ENCODE data around the gene CCDC77. TPM values are rescaled to one million over a fixed set of nuclear protein-coding genes. Genes with fewer than 3 reads are reported as not detected.
A peak's percentile ranks its signal among the peaks of the same experiment; 100 is the strongest.

Gene CCDC77
- total RNA-seq, 4 donors from 2014 or later, result 5.1 to 23.4 (median 7.6) TPM

DNA sequence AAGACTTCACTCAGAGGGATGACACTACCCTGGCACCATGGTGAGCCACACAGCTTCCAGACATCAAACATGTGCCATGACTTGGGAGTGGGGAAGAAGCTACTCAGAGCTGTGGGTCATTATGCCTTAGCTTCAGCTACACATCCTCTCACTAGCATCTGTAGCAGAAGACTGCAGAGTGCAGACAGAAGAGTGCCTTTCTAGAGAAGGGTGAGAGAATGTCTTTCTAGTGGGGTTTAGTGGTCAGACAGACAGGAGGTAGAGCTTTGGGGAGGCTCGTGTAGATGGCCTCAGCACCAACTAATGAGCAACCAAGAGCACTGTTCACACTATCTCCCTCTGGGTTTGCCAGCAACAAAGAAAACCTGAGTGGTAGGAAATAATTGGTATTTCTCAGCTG is 53.4 kb downstream of the CCDC77 start:
- Histone ChIP-seq H3K27ac (peak overlapping the region in 2 of 4 donors; percentile 83 to 96), H3K36me3 (no peaks in the 10 kb centered on the region), H3K4me3 (no peak overlapping the region), H3K27me3 (peaks cover 0 to 14% of the 10 kb centered on the region in 2 donors), H3K4me1 (peaks cover 0 to 9% (median 0%) of the 10 kb centered on the region in 4 donors), H3K9me3 (no peaks in the 10 kb centered on the region)
- TF ChIP-seq EP300 (IDR thresholded peaks at IDR 0.05) (no peak), POLR2A (IDR thresholded peaks at IDR 0.05) (no peak), CTCF (IDR thresholded peaks at IDR 0.05) (no peak)
- DNase-seq (ENCODE audit: low spot score in 2 of 2), result no peak
- WGBS, 2 donors, result 71 to 73% methylated on average over 1 of the region's 1 CpG

GRCh38 chr12:455821-456220 is 54.4 kb downstream of the CCDC77 start:
- H3K36me3 ChIP-seq, result no peaks in the 10 kb centered on the region
- TF ChIP-seq CTCF (IDR thresholded peaks at IDR 0.05) (no peak), EP300 (IDR thresholded peaks at IDR 0.05) (no peak)
- H3K4me3 ChIP-seq, result no peak overlapping the region
- H3K9me3 ChIP-seq, result no peaks in the 10 kb centered on the region
- H3K27me3 ChIP-seq, result peaks cover 0 to 19% of the 10 kb centered on the region in 2 donors
- peaks cover 0 to 15% (median 2%) of the 10 kb centered on the region in 4 donors for H3K4me1 ChIP-seq
- H3K27ac ChIP-seq, result peak overlapping the region in 1 of 4 donors; percentile 83
- no peak for DNase-seq (ENCODE audit: low spot score in 2 of 2)
- WGBS, 2 donors, result 69 to 78% methylated on average over 2 of the region's 2 CpGs

DNA sequence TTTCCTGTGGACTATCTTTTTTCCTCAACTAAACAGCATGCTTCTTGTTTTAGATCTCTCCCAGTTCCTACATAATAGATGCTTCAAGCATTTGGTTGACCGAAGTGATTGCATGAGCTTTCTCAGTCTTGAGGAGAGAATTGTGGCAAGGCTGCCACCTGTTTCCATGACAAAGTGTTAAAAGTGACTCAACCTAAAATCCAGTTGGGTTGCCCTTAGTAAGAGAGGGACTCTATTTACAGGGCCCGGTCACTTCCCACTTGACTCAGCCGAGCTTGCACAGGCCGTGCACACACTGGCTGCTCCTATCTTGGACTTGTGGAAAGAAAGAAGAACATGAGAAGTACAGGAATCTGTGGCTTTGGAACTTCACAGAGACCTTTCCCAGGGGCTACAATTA is 56.2 kb downstream of the CCDC77 start:
- Histone ChIP-seq H3K4me3 (no peak overlapping the region), H3K27me3 (peaks cover 0 to 18% of the 10 kb centered on the region in 2 donors), H3K27ac (no peak overlapping the region), H3K36me3 (no peaks in the 10 kb centered on the region), H3K4me1 (peaks cover 0 to 21% (median 3%) of the 10 kb centered on the region in 4 donors), H3K9me3 (no peaks in the 10 kb centered on the region)
- no peak for DNase-seq (ENCODE audit: low spot score in 2 of 2)
- WGBS, 2 donors, result 93 to 95% methylated on average over 4 of the region's 4 CpGs
- TF ChIP-seq POLR2A (IDR thresholded peaks at IDR 0.05) (no peak), EP300 (IDR thresholded peaks at IDR 0.05) (no peak), CTCF (IDR thresholded peaks at IDR 0.05) (no peak)

DNA sequence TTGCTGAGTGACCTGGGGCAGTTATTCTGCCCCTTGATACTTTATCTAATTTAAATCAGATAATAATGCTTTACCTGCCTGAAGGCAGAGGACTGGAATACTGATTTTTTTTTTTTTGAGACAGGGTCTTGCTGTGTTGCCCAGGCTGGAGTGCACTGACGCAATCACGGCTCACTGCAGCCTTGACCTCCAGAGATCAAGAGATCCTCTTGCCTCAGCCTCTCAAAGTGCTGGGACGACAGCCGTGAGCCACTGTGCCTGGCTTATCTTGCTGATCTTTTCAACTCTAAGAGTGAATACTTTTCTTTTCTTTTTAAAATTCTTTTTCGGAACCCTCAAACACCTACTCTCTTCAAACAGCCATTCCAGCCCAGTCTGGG is 57.6 kb downstream of the CCDC77 start:
- 56 to 58% methylated on average over 5 of the region's 5 CpGs for WGBS, 2 donors
- Histone ChIP-seq H3K9me3 (no peaks in the 10 kb centered on the region), H3K27me3 (peaks cover 0 to 16% of the 10 kb centered on the region in 2 donors), H3K4me3 (peak overlapping the region in 2 of 4 donors; percentile 41 to 74), H3K27ac (peak overlapping the region; percentile 61 to 88 (median 77)), H3K4me1 (peaks cover 0 to 21% (median 3%) of the 10 kb centered on the region in 4 donors), H3K36me3 (no peaks in the 10 kb centered on the region)
- TF ChIP-seq EP300 (IDR thresholded peaks at IDR 0.05), result no peak
- no peak for TF ChIP-seq POLR2A (IDR thresholded peaks at IDR 0.05)
- DNase-seq (ENCODE audit: low spot score in 2 of 2), result no peak

DNA sequence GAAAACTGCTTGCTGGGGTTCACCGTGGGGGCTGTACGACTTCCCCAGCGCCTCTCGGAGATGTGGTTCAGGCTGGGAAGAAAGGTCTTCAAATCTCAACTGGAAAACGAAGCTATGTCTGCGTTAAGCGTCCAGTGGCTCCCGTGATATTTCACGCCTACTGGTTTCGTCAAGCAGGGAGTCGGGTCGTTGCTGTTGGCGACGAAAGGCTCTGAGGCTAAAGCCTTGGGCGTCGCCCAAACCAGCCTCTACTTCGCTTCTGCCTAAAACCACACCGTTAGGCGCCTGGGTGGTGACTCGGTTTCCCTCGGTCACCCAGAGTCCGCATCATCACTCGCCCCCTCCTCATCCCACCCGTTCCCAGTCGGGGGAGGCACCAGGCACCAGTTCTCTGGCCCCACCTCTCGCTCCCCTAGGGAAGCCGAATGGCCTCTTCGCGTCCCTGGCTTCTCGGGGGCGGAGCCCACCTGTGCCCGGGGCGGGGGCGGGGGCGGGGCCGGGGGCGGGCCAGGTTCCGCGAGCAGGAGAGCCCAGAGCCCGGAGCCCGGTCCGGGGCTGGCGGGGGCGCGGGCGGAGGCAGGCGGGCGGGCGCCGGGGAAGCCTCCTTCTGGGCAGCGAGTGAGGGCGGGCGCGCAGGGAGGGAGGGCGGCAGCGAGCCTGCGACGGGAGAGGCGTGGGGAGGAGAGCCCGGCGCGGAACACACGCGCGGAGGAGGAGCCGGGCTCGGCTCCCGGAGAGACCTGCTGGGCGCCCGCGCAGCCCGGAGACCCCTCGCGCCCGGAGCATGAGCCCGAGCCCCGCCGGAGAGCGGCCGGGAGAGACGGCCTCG is 58.2 kb downstream of the CCDC77 start, which contains the start of gene B4GALNT3:
B4GALNT3 (plus strand) TSS at position 510 of the 829 bp plus-strand sequence. CDS start 438 bp downstream, outside the sequence.
- H3K36me3 ChIP-seq, result no peaks in the 10 kb centered on the region
- peaks cover 0 to 16% of the 10 kb centered on the region in 2 donors for H3K27me3 ChIP-seq
- 3% methylated on average over 39 to 44 of the region's 82 CpGs for WGBS, 2 donors
- TF ChIP-seq EP300 (IDR thresholded peaks at IDR 0.05) (peak in 1 of 2 donors; percentile 62), POLR2A (IDR thresholded peaks at IDR 0.05) (no peak)
- peak within 1 kb of the TSS; percentile 61 to 88 (median 77) for H3K27ac ChIP-seq
- H3K4me1 ChIP-seq, result peaks cover 0 to 21% (median 3%) of the 10 kb centered on the region in 4 donors
- no peak for DNase-seq (ENCODE audit: low spot score in 2 of 2)
- peak within 1 kb of the TSS; percentile 41 to 81 (median 65) for H3K4me3 ChIP-seq
- H3K9me3 ChIP-seq, result no peaks in the 10 kb centered on the region
